ENCODE data around the gene SH3YL1.

The SH3YL1 gene

GRCh38 chr2:223451-223850 is 40.4 kb downstream of the SH3YL1 start:
- DNase-seq (ENCODE audit: low spot score), result no peak

DNA sequence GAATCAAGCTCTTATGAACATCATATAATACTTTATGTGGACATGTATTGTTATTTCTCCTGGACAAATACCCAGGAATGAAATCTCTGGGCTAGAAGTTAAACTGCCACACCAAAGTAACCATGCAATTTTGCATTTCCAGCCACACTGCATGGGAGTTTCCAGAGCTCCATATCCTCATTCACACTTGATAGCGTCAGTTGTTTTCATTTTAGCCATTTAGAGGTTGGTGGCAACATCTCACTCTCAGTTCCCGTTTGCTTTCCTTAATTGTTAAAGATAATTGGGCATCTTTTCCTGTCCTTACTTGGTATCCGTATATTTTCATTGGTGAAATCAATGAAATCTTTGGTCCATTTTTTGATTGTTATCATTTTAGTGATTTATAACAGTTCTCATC is 47.8 kb downstream of the SH3YL1 start:
- DNase-seq (ENCODE audit: low spot score), result no peak

DNA sequence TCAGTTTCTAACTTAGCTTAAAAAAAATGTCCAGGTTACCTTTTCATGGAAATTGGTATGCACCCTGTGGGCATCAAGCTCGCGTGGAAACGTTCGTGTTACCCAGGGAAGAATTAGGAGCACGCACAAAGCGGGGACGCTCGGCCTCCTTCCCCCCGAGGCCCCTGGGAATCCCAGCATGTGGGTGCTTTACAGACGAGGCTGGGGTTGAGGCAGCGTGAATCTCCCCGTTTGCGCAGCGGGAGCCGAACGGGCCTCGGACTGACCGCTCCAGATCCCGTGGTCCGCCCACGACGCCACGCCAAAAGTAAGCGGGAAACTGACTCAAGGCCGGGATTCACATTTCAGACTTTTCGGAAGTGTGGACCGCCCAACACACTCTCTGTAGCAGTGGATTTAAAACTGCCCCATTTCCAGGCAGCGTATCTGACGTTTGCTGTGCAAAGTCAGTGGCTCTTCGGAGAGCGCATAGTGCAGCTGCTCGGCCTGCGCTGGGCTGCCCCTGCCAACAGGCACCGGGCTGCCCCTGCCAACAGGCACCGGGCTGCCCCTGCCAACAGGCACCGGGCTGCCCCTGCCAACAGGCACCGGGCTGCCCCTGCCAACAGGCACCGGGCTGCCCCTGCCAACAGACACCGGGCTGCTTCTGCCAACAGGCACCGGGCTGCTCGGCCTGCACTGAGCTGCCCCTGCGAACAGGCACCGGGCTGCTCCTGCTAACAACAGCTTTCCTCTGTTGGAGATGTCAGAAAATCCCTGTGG is 49.7 kb downstream of the SH3YL1 start:
- no peak for DNase-seq (ENCODE audit: low spot score)

DNA sequence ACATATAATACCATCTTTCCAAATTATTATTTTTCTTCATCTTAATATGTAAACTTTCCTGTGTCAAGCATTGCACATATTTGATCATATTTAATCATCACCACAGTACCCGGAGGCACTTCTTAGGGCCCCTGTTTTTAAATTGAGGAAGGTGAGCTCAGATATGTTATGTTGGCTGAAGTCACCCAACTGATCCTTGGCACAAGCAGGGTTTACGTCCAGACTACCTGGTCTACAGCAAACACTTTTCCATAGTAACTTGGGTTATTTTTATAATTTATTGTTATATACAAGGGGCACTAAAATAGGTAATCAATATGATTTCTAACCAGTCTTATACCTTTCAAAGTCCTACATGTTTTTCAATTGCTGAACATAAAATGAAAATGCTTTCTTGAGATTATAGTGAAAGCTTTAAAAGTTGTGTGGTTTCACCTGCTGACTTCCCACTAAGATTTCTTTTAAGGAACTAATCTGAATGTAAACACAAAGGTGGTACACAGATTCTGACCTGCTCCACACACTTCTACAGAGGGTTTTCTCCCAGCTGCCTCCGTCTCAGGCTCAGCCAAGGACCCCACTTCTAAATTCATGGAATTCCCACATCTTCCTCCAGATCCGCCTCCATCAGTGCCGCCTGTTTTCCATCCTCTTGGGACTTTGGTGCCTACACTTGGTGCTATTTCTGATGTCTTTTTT is 52.2 kb downstream of the SH3YL1 start:
- no peak for DNase-seq (ENCODE audit: low spot score)

GRCh38 chr2:210660-211059 is 53.2 kb downstream of the SH3YL1 start:
- DNase-seq (ENCODE audit: low spot score), result no peak

- DNase-seq (ENCODE audit: low spot score), result no peak
Observed at GRCh38 chr2:209470-209869, 54.4 kb downstream of the SH3YL1 start.

- DNase-seq (ENCODE audit: low spot score), result no peak
Observed at GRCh38 chr2:208335-208734, 55.5 kb downstream of the SH3YL1 start.

DNA sequence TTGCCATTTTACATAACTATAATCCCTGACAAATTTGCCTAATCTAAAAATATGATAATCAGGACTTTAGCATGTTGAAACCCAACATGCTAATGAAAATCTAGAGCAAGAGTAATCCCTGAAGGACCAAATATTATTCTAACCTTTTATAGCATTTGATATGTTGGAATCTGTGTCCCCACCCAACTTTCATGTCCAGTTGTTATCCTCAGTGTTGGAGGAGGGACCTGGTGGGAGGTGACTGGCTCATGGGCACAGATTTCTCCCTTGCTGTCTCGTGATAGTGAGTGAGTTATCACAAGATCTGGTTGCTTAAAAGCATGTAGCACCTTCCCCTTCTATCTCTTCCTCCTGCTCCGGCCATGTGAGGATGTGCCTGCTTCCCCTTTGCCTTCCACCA is 59.8 kb downstream of the SH3YL1 start:
- no peak for DNase-seq (ENCODE audit: low spot score)

DNA sequence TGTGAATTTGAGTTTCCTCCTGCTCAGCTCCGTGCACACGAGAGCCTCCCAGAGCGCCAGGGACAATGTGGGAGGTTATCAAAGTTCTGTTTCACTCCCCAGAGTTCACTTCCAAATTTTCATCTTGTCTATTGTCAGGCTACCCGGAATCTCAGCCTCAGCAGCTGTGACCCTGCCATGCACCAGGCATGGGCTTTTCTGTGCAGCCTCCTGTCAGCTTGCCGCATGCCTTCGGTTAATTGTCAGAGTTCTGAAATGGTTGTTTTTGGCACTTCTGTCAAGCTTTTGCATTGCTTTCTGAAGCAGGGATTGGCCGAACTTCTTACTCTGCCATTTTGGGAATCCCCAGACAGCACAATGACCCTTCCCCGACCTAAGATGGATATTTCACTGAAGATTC is 60.4 kb downstream of the SH3YL1 start:
- DNase-seq (ENCODE audit: low spot score), result no peak

GRCh38 chr2:202945-203344 is 60.9 kb downstream of the SH3YL1 start:
- no peak for DNase-seq (ENCODE audit: low spot score)

- DNase-seq (ENCODE audit: low spot score), result no peak
Observed at GRCh38 chr2:201648-202433, 62.0 kb downstream of the SH3YL1 start.

- DNase-seq (ENCODE audit: low spot score), result no peak
Observed at GRCh38 chr2:199041-199966, 64.5 kb downstream of the SH3YL1 start.

- DNase-seq (ENCODE audit: low spot score), result no peak
Observed at GRCh38 chr2:196406-196805, 67.4 kb downstream of the SH3YL1 start.

DNA sequence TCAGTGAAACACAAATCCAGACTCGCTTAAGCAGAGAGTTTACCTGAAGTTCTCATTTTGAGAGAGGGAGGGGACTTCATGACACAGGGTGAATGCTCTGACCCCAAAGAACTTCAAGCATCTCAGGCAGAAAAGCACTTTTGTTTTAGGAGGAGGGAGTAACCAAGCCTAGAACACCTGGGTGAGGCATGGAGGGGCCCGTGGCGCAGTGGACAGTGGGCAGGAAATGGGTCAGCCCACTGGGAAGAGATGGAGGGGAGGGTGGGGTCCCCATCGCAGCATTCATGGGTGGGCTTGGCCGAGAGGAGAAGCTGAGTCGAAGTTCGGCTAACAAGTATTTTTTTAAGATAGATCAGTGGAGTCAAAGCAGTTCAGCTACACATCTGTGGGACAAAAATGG is 67.9 kb downstream of the SH3YL1 start:
- DNase-seq (ENCODE audit: low spot score), result no peak

DNA sequence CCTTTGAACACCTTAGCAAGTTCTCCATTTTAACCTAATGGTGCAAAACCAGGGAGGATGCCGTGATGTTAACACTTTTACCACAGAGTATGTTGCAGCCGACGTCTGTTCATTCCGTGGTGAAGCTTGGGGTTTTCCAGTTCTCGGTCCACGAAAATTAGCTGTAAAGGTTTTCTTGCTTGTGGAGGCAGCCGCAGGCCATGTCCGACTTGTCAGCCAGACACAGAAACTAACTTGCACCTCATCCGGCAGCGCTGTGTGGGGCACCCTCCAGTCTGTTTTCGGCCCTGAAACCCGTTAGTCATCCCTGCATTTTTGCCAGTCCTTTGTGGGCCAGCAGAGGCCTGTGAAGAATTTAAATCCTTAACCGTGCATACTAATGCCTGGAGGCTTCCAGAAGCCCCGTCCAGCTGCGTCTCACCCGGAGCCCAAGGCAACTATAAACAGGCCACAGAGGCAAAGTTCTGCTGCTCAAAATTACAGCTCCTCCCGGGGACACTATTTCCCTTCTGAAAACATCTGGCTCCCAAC is 70.6 kb downstream of the SH3YL1 start:
- peak; percentile 55 for DNase-seq (ENCODE audit: low spot score)

DNA sequence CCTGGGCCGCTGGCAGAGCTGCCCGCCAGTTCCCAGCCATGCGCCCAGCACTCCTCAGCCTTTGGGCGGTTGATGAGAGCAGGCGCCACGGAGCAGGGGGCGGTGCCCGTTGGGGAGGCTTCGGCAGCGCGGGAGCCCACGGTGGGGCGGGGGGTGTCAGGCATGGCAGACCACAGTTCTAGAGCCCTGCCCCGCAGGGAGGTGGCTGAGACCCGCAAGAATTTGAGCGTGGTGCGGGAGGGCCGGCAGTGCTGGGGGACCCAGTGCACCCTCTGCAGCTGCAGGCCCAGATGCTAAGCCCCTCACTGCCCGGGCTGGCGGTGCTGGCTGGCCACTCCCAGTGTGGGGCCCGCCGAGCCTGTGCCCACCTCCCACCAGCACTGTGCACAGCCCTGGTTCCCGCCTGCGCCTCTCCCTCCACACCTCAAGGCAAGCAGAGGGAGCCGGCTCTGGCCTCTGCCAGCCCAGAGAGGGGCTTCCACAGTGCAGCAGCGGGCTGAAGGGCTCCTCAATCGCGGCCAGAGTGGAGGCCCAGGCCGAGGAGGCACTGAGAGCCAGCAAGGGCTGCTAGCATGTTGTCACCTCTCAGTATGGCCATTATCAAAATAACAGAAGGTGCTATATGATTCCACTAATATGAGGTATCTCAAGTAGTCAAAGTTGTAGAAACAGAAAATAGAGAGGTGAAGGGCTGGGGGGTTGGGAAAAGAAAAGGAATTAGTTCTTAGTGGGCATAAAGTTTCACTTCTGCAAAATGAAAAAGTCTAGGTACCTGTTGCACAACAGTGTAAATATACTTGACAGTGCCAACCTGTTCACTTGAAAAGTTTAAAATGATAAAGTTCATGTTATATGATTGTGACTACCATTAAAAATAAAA is 72.3 kb downstream of the SH3YL1 start:
- DNase-seq (ENCODE audit: low spot score), result no peak

DNA sequence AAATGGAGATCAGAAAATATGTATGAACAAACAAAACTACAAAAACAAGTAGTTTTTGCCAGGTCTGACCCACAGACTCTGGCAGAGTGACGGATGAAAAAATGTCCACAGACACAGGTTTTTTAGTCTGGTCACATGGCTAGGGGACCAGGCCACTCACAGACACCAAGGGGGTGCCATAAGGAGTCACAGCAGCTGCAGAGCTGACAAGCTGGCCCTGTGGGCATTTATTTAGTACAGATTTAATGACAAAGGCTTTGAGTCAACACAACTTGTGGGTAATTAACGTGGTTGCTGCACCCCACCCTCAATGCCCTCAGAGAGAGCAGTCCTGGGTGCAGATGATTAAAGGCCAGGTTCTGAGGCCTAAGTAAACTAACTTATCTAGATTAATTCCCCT is 76.0 kb downstream of the SH3YL1 start:
- DNase-seq (ENCODE audit: low spot score), result no peak

- no peak for DNase-seq (ENCODE audit: low spot score)
Observed at GRCh38 chr2:185221-185620, 78.6 kb downstream of the SH3YL1 start.

DNA sequence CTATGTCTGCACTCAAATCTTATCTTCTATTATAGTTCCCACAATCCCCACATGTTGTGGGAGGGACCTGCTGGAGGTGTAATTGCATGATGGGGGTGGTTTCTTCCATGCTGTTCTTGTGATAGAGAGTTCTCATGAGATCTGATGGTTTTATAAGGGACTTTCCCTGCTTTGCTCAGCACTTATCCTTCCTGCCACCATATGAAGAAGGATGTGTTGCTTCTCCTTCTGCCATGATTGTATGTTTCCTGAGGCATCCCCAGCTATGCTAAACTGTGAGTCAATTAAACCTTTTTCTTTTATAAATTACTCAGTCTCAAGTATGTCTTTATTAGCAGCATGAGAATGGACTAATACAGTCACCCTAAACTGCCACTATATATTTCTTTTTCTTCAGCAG is 79.1 kb downstream of the SH3YL1 start:
- DNase-seq (ENCODE audit: low spot score), result no peak

- no peak for DNase-seq (ENCODE audit: low spot score)
Observed at GRCh38 chr2:182509-183122, 81.2 kb downstream of the SH3YL1 start.
